Measurements from ENCODE around the gene RAPGEF5.

Gene RAPGEF5

DNA sequence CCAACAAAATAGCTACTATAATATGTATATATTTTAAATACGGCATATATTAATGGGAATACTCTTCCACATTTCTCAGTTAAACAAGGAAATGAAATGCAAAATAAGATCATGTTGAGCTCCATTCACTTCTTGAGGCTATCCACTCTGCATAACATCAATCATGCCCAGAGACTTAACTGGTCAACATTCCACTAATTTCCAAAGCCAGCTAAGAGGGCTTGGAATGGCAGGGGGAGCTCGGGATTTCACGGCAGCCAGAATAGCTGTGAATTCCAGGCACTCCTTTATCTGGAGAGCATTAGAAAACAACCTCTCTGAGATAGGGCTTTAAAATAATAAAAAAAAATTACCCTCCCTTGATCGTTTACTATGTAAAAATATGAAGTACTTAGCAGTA, 216.4 kb downstream of the RAPGEF5 start:
- Histone ChIP-seq H3K9me3 (ENCODE audit: control insufficient read depth, low read length) (no peaks in the 10 kb centered on the region), H3K4me1 (ENCODE audit: control insufficient read depth, insufficient read depth, low read length, poor library complexity, severe bottlenecking) (no peaks in the 10 kb centered on the region), H3K4me3 (ENCODE audit: insufficient read depth, low read depth, low read length, poor library complexity, severe bottlenecking) (no peak overlapping the region), H3K27ac (ENCODE audit: insufficient read depth, low read length, poor library complexity, severe bottlenecking) (no peak overlapping the region), H3K27me3 (replicated peaks; ENCODE audit: control insufficient read depth, insufficient read depth, low read length, poor library complexity, severe bottlenecking) (peaks cover 3% of the 10 kb centered on the region), H3K36me3 (ENCODE audit: control insufficient read depth, insufficient read depth, low read length) (no peaks in the 10 kb centered on the region)
- DNase-seq, result no peak

DNA sequence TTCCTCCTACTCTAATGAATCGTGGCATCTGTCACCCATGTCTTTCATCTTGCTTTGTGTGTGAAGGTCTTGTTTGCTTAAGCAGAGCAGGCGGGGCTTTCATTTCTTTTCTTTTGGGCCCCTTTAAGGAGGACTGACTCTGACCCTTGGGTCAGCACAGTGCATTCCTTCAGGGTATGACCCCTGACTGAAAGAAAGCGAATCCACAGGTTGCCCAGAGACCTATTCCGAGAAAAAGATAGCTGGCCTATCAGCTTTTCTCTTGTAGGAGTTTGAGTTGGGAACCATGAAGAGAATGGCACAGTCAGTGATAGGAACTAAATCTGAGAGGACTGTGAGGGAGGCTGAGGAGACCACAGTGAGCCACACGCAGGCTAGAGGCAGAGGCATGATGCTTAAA, 218.1 kb downstream of the RAPGEF5 start:
- DNase-seq, result no peak
- Histone ChIP-seq H3K4me3 (ENCODE audit: insufficient read depth, low read depth, low read length, poor library complexity, severe bottlenecking) (no peak overlapping the region), H3K36me3 (ENCODE audit: control insufficient read depth, insufficient read depth, low read length) (no peaks in the 10 kb centered on the region), H3K27ac (ENCODE audit: insufficient read depth, low read length, poor library complexity, severe bottlenecking) (no peak overlapping the region), H3K9me3 (ENCODE audit: control insufficient read depth, low read length) (no peaks in the 10 kb centered on the region), H3K4me1 (ENCODE audit: control insufficient read depth, insufficient read depth, low read length, poor library complexity, severe bottlenecking) (no peaks in the 10 kb centered on the region), H3K27me3 (replicated peaks; ENCODE audit: control insufficient read depth, insufficient read depth, low read length, poor library complexity, severe bottlenecking) (peaks cover 3% of the 10 kb centered on the region)

DNA sequence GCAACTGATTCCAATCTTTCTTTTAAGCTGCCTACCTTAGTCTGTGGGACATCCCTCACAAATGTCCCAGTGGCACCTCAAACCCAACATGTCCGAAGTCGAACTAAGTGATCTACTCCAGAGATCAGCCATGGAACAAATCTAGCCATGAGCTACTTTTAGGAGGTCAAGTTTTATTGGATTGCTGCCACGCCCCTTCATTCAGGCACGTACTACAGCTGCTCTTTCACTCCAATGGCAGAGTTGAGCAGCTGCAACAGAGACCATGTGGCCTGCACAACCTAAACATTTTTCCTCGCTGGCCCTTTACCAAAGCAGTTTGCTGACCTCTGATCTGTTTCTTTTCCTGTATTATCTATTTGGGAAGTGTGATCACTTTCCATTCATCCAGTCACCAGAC, 218.8 kb downstream of the RAPGEF5 start:
- Histone ChIP-seq H3K4me3 (ENCODE audit: insufficient read depth, low read depth, low read length, poor library complexity, severe bottlenecking) (no peak overlapping the region), H3K36me3 (ENCODE audit: control insufficient read depth, insufficient read depth, low read length) (no peaks in the 10 kb centered on the region), H3K27me3 (replicated peaks; ENCODE audit: control insufficient read depth, insufficient read depth, low read length, poor library complexity, severe bottlenecking) (peaks cover 3% of the 10 kb centered on the region), H3K4me1 (ENCODE audit: control insufficient read depth, insufficient read depth, low read length, poor library complexity, severe bottlenecking) (no peaks in the 10 kb centered on the region), H3K9me3 (ENCODE audit: control insufficient read depth, low read length) (no peaks in the 10 kb centered on the region), H3K27ac (ENCODE audit: insufficient read depth, low read length, poor library complexity, severe bottlenecking) (no peak overlapping the region)
- DNase-seq, result no peak

DNA sequence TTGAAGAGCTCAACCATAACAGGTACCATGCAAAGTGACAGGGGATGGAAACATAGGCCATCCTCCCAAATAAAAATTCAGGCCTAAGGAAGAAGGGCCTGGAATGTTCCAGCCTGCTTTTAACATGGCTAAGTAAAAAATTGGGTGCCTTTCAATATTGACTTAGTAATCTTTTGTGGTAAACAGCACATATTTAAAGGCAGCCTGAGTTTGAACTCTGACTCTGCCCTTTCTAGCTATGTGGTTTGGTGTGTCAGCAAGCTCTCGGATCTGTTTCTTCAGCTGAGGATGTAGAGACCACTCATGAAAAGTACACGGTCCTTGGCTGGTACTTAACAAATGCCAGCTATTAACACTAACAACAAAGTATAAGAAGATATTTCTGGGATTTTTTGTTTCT, 219.5 kb downstream of the RAPGEF5 start:
- Histone ChIP-seq H3K4me3 (ENCODE audit: insufficient read depth, low read depth, low read length, poor library complexity, severe bottlenecking) (no peak overlapping the region), H3K36me3 (ENCODE audit: control insufficient read depth, insufficient read depth, low read length) (no peaks in the 10 kb centered on the region), H3K27me3 (replicated peaks; ENCODE audit: control insufficient read depth, insufficient read depth, low read length, poor library complexity, severe bottlenecking) (peaks cover 3% of the 10 kb centered on the region), H3K4me1 (ENCODE audit: control insufficient read depth, insufficient read depth, low read length, poor library complexity, severe bottlenecking) (no peaks in the 10 kb centered on the region), H3K27ac (ENCODE audit: insufficient read depth, low read length, poor library complexity, severe bottlenecking) (no peak overlapping the region), H3K9me3 (ENCODE audit: control insufficient read depth, low read length) (no peaks in the 10 kb centered on the region)
- no peak for DNase-seq

DNA sequence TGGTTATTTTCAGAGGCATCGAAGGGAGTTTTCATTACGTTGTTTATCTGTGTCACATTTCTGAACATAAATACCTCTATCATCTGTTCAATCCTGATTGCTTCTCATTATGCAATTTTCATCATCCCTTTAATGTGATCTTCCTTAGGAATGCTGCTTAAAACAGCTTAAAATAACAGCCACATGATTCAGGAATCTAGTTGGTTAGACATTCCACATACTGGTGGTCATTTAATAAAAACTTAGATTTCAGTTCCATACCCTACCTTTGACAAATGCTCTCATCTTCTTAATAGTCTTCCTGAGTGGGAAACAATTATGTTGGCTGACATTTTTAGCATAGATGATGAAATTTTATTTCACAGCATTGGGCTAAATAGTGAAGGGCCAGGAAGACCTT, 219.9 kb downstream of the RAPGEF5 start:
- no peaks in the 10 kb centered on the region for H3K4me1 ChIP-seq (ENCODE audit: control insufficient read depth, insufficient read depth, low read length, poor library complexity, severe bottlenecking)
- H3K4me3 ChIP-seq (ENCODE audit: insufficient read depth, low read depth, low read length, poor library complexity, severe bottlenecking), result no peak overlapping the region
- H3K9me3 ChIP-seq (ENCODE audit: control insufficient read depth, low read length), result no peaks in the 10 kb centered on the region
- no peak overlapping the region for H3K27ac ChIP-seq (ENCODE audit: insufficient read depth, low read length, poor library complexity, severe bottlenecking)
- H3K36me3 ChIP-seq (ENCODE audit: control insufficient read depth, insufficient read depth, low read length), result no peaks in the 10 kb centered on the region
- peaks cover 3% of the 10 kb centered on the region for H3K27me3 ChIP-seq (replicated peaks; ENCODE audit: control insufficient read depth, insufficient read depth, low read length, poor library complexity, severe bottlenecking)
- no peak for DNase-seq

DNA sequence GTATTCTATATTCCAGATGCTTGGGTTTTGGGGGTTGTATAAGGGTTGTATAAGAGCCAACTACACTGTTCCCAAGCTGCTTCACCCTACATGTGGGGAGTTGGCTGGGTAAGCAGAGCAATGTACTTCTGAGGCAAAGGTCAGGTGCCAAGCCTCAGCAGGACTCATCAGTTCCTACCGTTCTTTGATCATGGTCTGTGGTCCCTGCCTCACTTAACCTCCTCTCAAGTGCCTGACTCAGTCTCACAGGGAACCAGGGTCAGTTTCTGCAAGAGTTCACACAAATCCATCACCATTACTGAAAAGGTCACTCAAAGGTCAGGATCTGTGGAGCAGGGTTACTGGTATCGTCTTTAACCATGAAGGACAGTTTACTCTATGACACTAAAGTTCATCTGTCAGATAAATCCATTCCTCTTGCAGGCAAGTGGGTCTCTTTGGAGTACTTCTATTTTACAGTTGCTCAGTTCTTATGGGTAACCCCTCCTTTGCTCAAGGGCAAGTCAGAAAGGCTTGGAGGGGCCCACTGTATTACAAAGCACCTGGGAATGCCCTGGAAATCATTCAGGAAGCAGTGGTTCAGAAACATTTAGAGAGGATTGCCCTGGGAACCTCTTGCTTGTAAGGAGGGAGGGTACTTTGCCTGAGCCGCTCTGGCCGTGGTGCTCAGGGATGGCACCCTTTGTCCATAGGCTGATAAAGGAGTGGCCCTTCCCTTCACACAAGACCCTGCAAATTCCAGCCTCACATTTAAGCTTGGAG, 227.0 kb downstream of the RAPGEF5 start:
- Histone ChIP-seq H3K36me3 (ENCODE audit: control insufficient read depth, insufficient read depth, low read length) (no peaks in the 10 kb centered on the region), H3K27ac (ENCODE audit: insufficient read depth, low read length, poor library complexity, severe bottlenecking) (no peak overlapping the region), H3K4me3 (ENCODE audit: insufficient read depth, low read depth, low read length, poor library complexity, severe bottlenecking) (no peak overlapping the region), H3K4me1 (ENCODE audit: control insufficient read depth, insufficient read depth, low read length, poor library complexity, severe bottlenecking) (no peaks in the 10 kb centered on the region), H3K9me3 (ENCODE audit: control insufficient read depth, low read length) (no peaks in the 10 kb centered on the region), H3K27me3 (replicated peaks; ENCODE audit: control insufficient read depth, insufficient read depth, low read length, poor library complexity, severe bottlenecking) (no peaks in the 10 kb centered on the region)
- no peak for DNase-seq

DNA sequence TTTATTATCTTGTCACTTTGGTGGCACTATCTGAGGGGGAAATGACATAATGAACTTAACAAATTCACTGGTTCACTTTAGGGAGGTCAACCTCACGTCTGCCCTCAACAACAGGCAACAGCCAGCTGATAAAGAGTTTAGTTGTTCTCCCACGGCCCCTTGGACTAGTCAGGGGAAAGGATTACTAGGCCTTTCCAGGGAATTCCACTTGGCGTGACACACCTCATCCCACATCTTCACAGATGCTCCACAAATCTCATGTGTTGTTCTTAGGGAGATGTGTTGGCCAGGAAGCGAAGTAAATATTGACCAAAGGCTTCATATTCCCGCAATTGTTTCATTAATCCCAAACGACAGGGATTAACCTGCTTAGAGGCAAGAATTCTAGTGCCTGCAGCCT, 227.8 kb downstream of the RAPGEF5 start:
- Histone ChIP-seq H3K27ac (ENCODE audit: insufficient read depth, low read length, poor library complexity, severe bottlenecking) (no peak overlapping the region), H3K4me1 (ENCODE audit: control insufficient read depth, insufficient read depth, low read length, poor library complexity, severe bottlenecking) (no peaks in the 10 kb centered on the region), H3K36me3 (ENCODE audit: control insufficient read depth, insufficient read depth, low read length) (no peaks in the 10 kb centered on the region), H3K4me3 (ENCODE audit: insufficient read depth, low read depth, low read length, poor library complexity, severe bottlenecking) (no peak overlapping the region), H3K9me3 (ENCODE audit: control insufficient read depth, low read length) (no peaks in the 10 kb centered on the region), H3K27me3 (replicated peaks; ENCODE audit: control insufficient read depth, insufficient read depth, low read length, poor library complexity, severe bottlenecking) (no peaks in the 10 kb centered on the region)
- DNase-seq, result no peak

DNA sequence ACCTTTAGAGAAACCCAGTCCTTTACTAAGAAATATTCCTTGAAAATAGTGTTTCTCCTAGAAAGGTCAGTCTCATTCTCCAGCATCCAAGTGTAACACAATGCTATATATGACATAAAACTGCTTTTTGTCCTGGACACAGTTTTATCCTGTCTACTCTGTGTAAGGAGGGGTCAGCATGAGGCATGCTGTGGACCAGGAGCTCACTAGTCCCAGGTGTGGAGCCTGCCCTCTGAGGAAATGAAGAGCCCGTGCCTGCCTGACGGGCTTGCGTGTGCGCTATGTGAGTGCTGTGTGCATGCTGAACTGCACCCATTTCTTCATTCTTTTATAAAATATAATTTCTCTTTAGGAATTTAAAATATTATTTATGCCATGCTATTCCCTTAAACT, 228.4 kb downstream of the RAPGEF5 start:
- H3K4me1 ChIP-seq (ENCODE audit: control insufficient read depth, insufficient read depth, low read length, poor library complexity, severe bottlenecking), result no peaks in the 10 kb centered on the region
- H3K27ac ChIP-seq (ENCODE audit: insufficient read depth, low read length, poor library complexity, severe bottlenecking), result no peak overlapping the region
- no peaks in the 10 kb centered on the region for H3K36me3 ChIP-seq (ENCODE audit: control insufficient read depth, insufficient read depth, low read length)
- H3K4me3 ChIP-seq (ENCODE audit: insufficient read depth, low read depth, low read length, poor library complexity, severe bottlenecking), result no peak overlapping the region
- H3K9me3 ChIP-seq (ENCODE audit: control insufficient read depth, low read length), result no peaks in the 10 kb centered on the region
- no peaks in the 10 kb centered on the region for H3K27me3 ChIP-seq (replicated peaks; ENCODE audit: control insufficient read depth, insufficient read depth, low read length, poor library complexity, severe bottlenecking)
- DNase-seq, result no peak

DNA sequence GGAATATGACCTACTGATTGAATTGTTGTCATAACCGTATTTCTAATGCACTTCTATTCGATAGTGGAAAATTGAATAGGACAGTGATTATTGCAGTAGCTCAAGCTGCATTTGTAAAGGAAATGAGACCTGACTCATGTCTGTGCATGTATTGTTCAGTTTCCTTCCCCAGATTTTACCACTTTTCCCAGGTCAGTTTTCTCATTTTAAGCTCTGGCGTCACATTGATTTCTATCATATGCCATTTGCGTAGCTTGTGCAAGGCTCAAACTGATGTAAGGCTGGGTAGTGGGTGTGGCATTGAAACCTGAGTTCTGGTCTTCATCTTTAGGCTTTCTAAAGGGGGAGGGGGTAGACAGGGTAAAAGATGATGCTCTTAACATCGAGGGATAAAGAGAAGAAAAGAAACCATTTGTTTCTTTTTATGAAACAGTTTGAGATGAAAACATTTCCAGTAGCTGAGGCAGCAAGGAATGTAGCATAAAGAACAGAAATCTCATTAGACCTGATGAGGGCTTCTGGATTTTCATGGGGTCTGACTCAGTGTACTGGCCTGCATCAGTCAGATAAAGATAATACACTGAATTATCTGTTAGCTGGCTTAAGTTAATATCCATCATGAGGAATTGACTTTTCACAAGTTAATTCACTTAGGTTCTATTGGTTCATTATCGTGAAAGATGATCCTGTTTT, 229.0 kb downstream of the RAPGEF5 start:
- no peaks in the 10 kb centered on the region for H3K36me3 ChIP-seq (ENCODE audit: control insufficient read depth, insufficient read depth, low read length)

DNA sequence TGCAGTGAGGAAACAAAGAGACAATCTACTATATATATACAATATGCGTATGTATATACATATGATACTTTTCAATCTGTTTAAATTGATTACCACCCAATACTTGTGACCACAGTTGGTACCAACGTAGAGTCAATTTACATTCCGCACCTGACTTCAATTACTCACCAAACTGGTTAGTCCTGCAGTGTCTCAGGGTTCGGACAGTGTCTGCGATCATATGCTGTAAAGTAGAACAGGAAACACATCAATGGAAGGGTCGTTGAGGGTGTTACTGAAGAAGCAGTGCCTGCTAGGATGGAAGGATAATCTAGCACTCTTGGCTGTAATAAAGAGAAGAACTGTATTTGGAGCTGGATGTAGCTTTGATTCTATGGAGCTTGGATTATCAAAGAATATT, 231.5 kb downstream of the RAPGEF5 start:
- no peak overlapping the region for H3K4me3 ChIP-seq (ENCODE audit: insufficient read depth, low read depth, low read length, poor library complexity, severe bottlenecking)
- no peaks in the 10 kb centered on the region for H3K36me3 ChIP-seq (ENCODE audit: control insufficient read depth, insufficient read depth, low read length)
- no peaks in the 10 kb centered on the region for H3K27me3 ChIP-seq (replicated peaks; ENCODE audit: control insufficient read depth, insufficient read depth, low read length, poor library complexity, severe bottlenecking)
- H3K4me1 ChIP-seq (ENCODE audit: control insufficient read depth, insufficient read depth, low read length, poor library complexity, severe bottlenecking), result no peaks in the 10 kb centered on the region
- DNase-seq, result no peak
- no peaks in the 10 kb centered on the region for H3K9me3 ChIP-seq (ENCODE audit: control insufficient read depth, low read length)
- H3K27ac ChIP-seq (ENCODE audit: insufficient read depth, low read length, poor library complexity, severe bottlenecking), result no peak overlapping the region

More for the DNA sequence above, 229.0 kb downstream of the RAPGEF5 start:
- Histone ChIP-seq H3K27ac (ENCODE audit: insufficient read depth, low read length, poor library complexity, severe bottlenecking) (no peak overlapping the region), H3K9me3 (ENCODE audit: control insufficient read depth, low read length) (no peaks in the 10 kb centered on the region), H3K27me3 (replicated peaks; ENCODE audit: control insufficient read depth, insufficient read depth, low read length, poor library complexity, severe bottlenecking) (no peaks in the 10 kb centered on the region), H3K4me1 (ENCODE audit: control insufficient read depth, insufficient read depth, low read length, poor library complexity, severe bottlenecking) (no peaks in the 10 kb centered on the region), H3K4me3 (ENCODE audit: insufficient read depth, low read depth, low read length, poor library complexity, severe bottlenecking) (no peak overlapping the region)
- DNase-seq, result no peak

Measured in effector memory CD4-positive, alpha-beta T cell (primary cell).